PC-9 (cell line): Measurements from ENCODE around the gene NFASC. TPM values are rescaled to one million over a fixed set of nuclear protein-coding genes. Genes with fewer than 3 reads are reported as not detected.

ENCODE experiments used
- BruUV-seq: library from RNA; stranded (reverse); fragments of 400-500 nt; replicated peaks from 2 replicates; lab custom pipeline; 2021; lab: Mats Ljungman, UMichigan
- CTCF ChIA-PET: fragments of 300-600 bp; sonication (Branson Sonifier 250); formaldehyde crosslinking; loops from one replicate; lab custom pipeline; 2022; ENCODE audit warnings: antibody characterized with exemption; lab: Charles Lee
- POLR2A ChIA-PET: fragments of 300-600 bp; sonication (Branson Sonifier 250); formaldehyde crosslinking; loops from one replicate; lab custom pipeline; 2022; ENCODE audit warnings: antibody characterized with exemption; ENCODE audit not compliant: unreplicated experiment; lab: Charles Lee
- DNase-seq, 2 experiments: peaks; one replicate each; pipeline versions ENCODE4 v3.0.0 to v3.0.0-alpha.2; 2015 to 2022; ENCODE audit warnings: mixed read lengths in 1 of 2
- H2AFZ ChIP-seq: fragments of 200-600 bp; sonication (generic); 2 replicates; pipeline ENCODE4 v1.8.1; 2017; ENCODE audit warnings: antibody characterized with exemption
- H3F3A ChIP-seq: fragments of 200-600 bp; sonication (generic); 2 replicates; pipeline ENCODE4 v1.8.1; 2017; ENCODE audit warnings: antibody characterized with exemption, mild to moderate bottlenecking, low read depth; ENCODE audit not compliant: insufficient read depth
- H3K27ac ChIP-seq: fragments of 200-600 bp; sonication (generic); 2 replicates; pipeline ENCODE4 v1.6.1; 2016; ENCODE audit warnings: mixed run types
- H3K27me3 ChIP-seq: fragments of 200-600 bp; sonication (generic); 2 replicates; pipeline ENCODE4 v1.6.1; 2016; ENCODE audit warnings: low read depth, mixed run types; ENCODE audit not compliant: insufficient read depth
- H3K36me3 ChIP-seq: fragments of 200-600 bp; sonication (generic); 2 replicates; pipeline ENCODE4 v1.6.1; 2016; ENCODE audit warnings: low read depth, mixed run types
- H3K4me1 ChIP-seq: fragments of 200-600 bp; sonication (generic); replicated peaks from 2 replicates; pipeline ENCODE4 v1.6.1; 2016; ENCODE audit warnings: mixed run types; ENCODE audit not compliant: insufficient read depth
- H3K4me2 ChIP-seq: fragments of 200-600 bp; sonication (generic); 2 replicates; pipeline ENCODE4 v1.6.1; 2017; ENCODE audit warnings: mixed run types
- H3K4me3 ChIP-seq: fragments of 200-600 bp; sonication (generic); 2 replicates; pipeline ENCODE4 v1.6.1; 2016; ENCODE audit warnings: mixed run types
- H3K79me2 ChIP-seq: fragments of 200-600 bp; sonication (generic); 2 replicates; pipeline ENCODE4 v1.6.1; 2017; ENCODE audit warnings: low read depth, mixed run types
- H3K9me2 ChIP-seq: fragments of 200-600 bp; sonication (generic); 2 replicates; pipeline ENCODE4 v1.8.1; 2017; ENCODE audit warnings: mild to moderate bottlenecking; ENCODE audit not compliant: insufficient read depth
- H3K9me3 ChIP-seq: fragments of 200-600 bp; sonication (generic); 2 replicates; pipeline ENCODE4 v1.8.1; 2016; ENCODE audit warnings: low read depth; ENCODE audit not compliant: insufficient read depth
- H4K20me1 ChIP-seq: fragments of 200-600 bp; sonication (generic); 2 replicates; pipeline ENCODE4 v1.8.1; 2017; ENCODE audit not compliant: insufficient read depth
- CTCF ChIP-seq: fragments of 200-600 bp; sonication (generic); conservative IDR thresholded peaks from 2 replicates; pipeline ENCODE4 v1.6.1; 2017; ENCODE audit warnings: mixed run types, antibody characterized with exemption, mild to moderate bottlenecking, moderate library complexity
- EZH2 ChIP-seq: fragments of 200-600 bp; sonication (generic); IDR thresholded peaks from 2 replicates; pipeline ENCODE4 v1.8.0; 2017; ENCODE audit warnings: antibody characterized with exemption, low read depth
- intact Hi-C: fragments of 100-400 bp; cut with micrococcal nuclease; formaldehyde crosslinking; loops from one replicate; pipeline ENCODE4 v1.10.0; 2022; ENCODE audit not compliant: unreplicated experiment
- total RNA-seq: library from RNA; stranded (reverse); gene quantifications from 2 replicates; pipeline ENCODE4 v1.2.3, GENCODE V29; 2021

The NFASC gene
- total RNA-seq, 1 experiment from 2014 or later, result not detected

GRCh38 chr1:204920511-204920910 is 49.8 kb downstream of the NFASC start:
- Histone ChIP-seq H3K36me3 (no peaks in the 10 kb centered on the region), H3K9me3 (no peaks in the 10 kb centered on the region), H2AFZ (no peak overlapping the region), H3K79me2 (no peaks in the 10 kb centered on the region), H3K9me2 (no peaks in the 10 kb centered on the region), H3F3A (peaks cover 7% of the 10 kb centered on the region; the same call in 1 of the 2 replicates), H4K20me1 (no peaks in the 10 kb centered on the region), H3K4me3 (no peak overlapping the region), H3K27me3 (peaks cover 63% of the 10 kb centered on the region), H3K4me2 (no peak overlapping the region), H3K27ac (no peak overlapping the region), H3K4me1 (no peaks in the 10 kb centered on the region; the same call in 1 of the 2 replicates)
- no peak for TF ChIP-seq EZH2
- no peak for TF ChIP-seq CTCF
- POLR2A ChIA-PET, result no interaction called here
- no peak for DNase-seq
- no TSS peak for BruUV-seq
- intact Hi-C loops, result no loop called here
- CTCF ChIA-PET, result no interaction called here

GRCh38 chr1:204920967-204921366 is 50.3 kb downstream of the NFASC start:
- Histone ChIP-seq H3K4me1 (no peaks in the 10 kb centered on the region; the same call in 1 of the 2 replicates), H3F3A (peaks cover 7% of the 10 kb centered on the region; the same call in 1 of the 2 replicates), H3K4me2 (no peak overlapping the region), H4K20me1 (no peaks in the 10 kb centered on the region), H3K79me2 (no peaks in the 10 kb centered on the region), H3K4me3 (no peak overlapping the region), H3K9me2 (no peaks in the 10 kb centered on the region), H3K36me3 (no peaks in the 10 kb centered on the region), H3K27me3 (peaks cover 66% of the 10 kb centered on the region), H3K27ac (no peak overlapping the region), H3K9me3 (no peaks in the 10 kb centered on the region), H2AFZ (no peak overlapping the region)
- no TSS peak for BruUV-seq
- intact Hi-C loops, result no loop called here
- TF ChIP-seq CTCF (no peak), EZH2 (no peak)
- ChIA-PET CTCF (no interaction called here), POLR2A (no interaction called here)
- no peak for DNase-seq

- intact Hi-C loops, result no loop called here
- Histone ChIP-seq H3K27ac (no peak overlapping the region), H3K9me3 (no peaks in the 10 kb centered on the region), H3K4me2 (no peak overlapping the region), H3K4me3 (no peak overlapping the region), H3K27me3 (peaks cover 69% of the 10 kb centered on the region), H3F3A (peaks cover 7% of the 10 kb centered on the region; the same call in 1 of the 2 replicates), H3K9me2 (no peaks in the 10 kb centered on the region), H3K4me1 (no peaks in the 10 kb centered on the region; the same call in 1 of the 2 replicates), H4K20me1 (no peaks in the 10 kb centered on the region), H3K79me2 (no peaks in the 10 kb centered on the region), H3K36me3 (no peaks in the 10 kb centered on the region), H2AFZ (no peak overlapping the region)
- ChIA-PET POLR2A (no interaction called here), CTCF (no interaction called here)
- BruUV-seq, result no TSS peak
- TF ChIP-seq CTCF (no peak), EZH2 (no peak)
- no peak for DNase-seq
Measured at GRCh38 chr1:204921855-204922516, 51.3 kb downstream of the NFASC start.
